Adrenal gland (tissue), 12 donors: ENCODE measurements around the gene SEPTIN8. TPM values are rescaled to one million over a fixed set of nuclear protein-coding genes. Genes with fewer than 3 reads are reported as not detected.
A peak's percentile ranks its signal among the peaks of the same experiment; 100 is the strongest.

ENCODE experiments used
- DNase-seq, 7 donors: peaks; one replicate each; pipeline ENCODE4 v3.0.0-alpha.2; 2019 to 2020
- H3K27ac ChIP-seq, 5 donors: fragments of 200-600 bp; sonication (generic) in 4 of 5; 1 replicate in 3 of 5; 2 replicates in 2 of 5; pipeline versions ENCODE4 v1.5.1 to v1.8.0; 2016 to 2020; ENCODE audit warnings: mild to moderate bottlenecking in 1 of 5
- H3K27me3 ChIP-seq: fragments of 200-600 bp; 2 replicates; pipeline ENCODE4 v1.8.0; 2021
- H3K36me3 ChIP-seq, 2 donors: fragments of 200-600 bp; replicated peaks in 1 of 2; 1 replicate in 1 of 2; 2 replicates in 1 of 2; pipeline versions ENCODE4 v1.5.1 to v1.8.0; 2018 to 2022
- H3K4me1 ChIP-seq, 2 donors: fragments of 200-600 bp; replicated peaks in 1 of 2; 1 replicate in 1 of 2; 2 replicates in 1 of 2; pipeline versions ENCODE4 v1.5.1 to v1.8.0; 2018 to 2021
- H3K4me3 ChIP-seq, 4 donors: fragments of 200-600 bp; sonication (generic) in 3 of 4; one replicate each; pipeline ENCODE4 v1.5.1; 2016 to 2018
- H3K9me3 ChIP-seq, 3 donors: fragments of 200-600 bp; sonication (generic) in 1 of 3; replicated peaks in 1 of 3; 1 replicate in 2 of 3; 2 replicates in 1 of 3; pipeline versions ENCODE4 v1.5.1 to v1.8.0; 2016 to 2021
- POLR2A ChIP-seq, 2 donors: fragments of 450-650 bp; IDR thresholded peaks; one replicate each; pipeline ENCODE4 v1.6.1; 2017; ENCODE audit warnings: antibody characterized with exemption in 2 of 2, mild to moderate bottlenecking in 2 of 2, moderate library complexity in 1 of 2
- WGBS, 4 donors: extraction: QIAGEN DNeasy Blood & Tissue Kit in 2 of 4; methylation state at CpG; one replicate each; pipeline versions ENCODE4 v1.1.5 to v1.1.7; 2013 to 2017; 5-methylcytosine and 5-hydroxymethylcytosine counted together
- intact Hi-C, 2 donors: fragments of 100-400 bp; cut with DNase I; formaldehyde crosslinking; loops; one replicate each; pipeline versions ENCODE4 v1.14.1 to v1.15.0; 2022 to 2023
- polyA plus RNA-seq, 3 donors: library from polyadenylated mRNA; stranded (reverse); fragments of 200-250 nt in 2 of 3; fragments of 350-450 nt in 1 of 3; fragmentation: Illumina TruSeq in 1 of 3; extraction: RNeasy Lipid Tissue Mini Kit (QIAGEN cat#74804) in 1 of 3; gene quantifications; one replicate each; pipeline ENCODE4 v1.2.3, GENCODE V29; 2013 to 2014
- total RNA-seq, 9 donors: library from RNA; depleted of rRNA in 4 of 9; stranded (reverse); fragments of >200 nt in 4 of 9; fragments of 120-200 nt in 1 of 9; fragmentation: NEBNext Ultra II Directional in 1 of 9; extraction: Animal tissue kit (Norgen Biotek cat#: 25700) in 1 of 9; gene quantifications; one replicate each; pipeline versions ENCODE4 v1.1.0 to v1.2.4, GENCODE V29; 2013 to 2023
- TF ChIP-seq, protein P1 (sequence below), 6 experiments: fragments of 450-650 bp in 4 of 6; fragments of 200-600 bp in 2 of 6; sonication (generic) in 1 of 6; IDR thresholded peaks; 1 replicate in 5 of 6; 2 replicates in 1 of 6; pipeline versions ENCODE4 v1.5.1 to v1.8.0; 2016 to 2021; ENCODE audit warnings: antibody characterized with exemption in 6 of 6, mild to moderate bottlenecking in 2 of 6, moderate library complexity in 1 of 6
- donor health status: healthy with polysubstance abuse.
- donor health status: Bipolar disorder and iron deficiency.
- donor health status: DM: yes; HTN: yes; CAD: no.
- donor health status: DM: no; HTN: no; CAD: no.
- donor health status: DM: no; HTN: no; CAD: no.
- donor health status: DM: yes; HTN: yes; CAD: no.

SEPTIN8 gene
- total and polyA plus RNA-seq, 12 donors, result 9.7 to 36.2 (median 24.3) TPM

GRCh38 chr5:132791026-132791425 lies 14.0 kb upstream of the SEPTIN8 start:
- DNase-seq, result no peak
- Histone ChIP-seq H3K27me3 (peaks cover 3% of the 10 kb centered on the region), H3K27ac (no peak overlapping the region), H3K9me3 (no peaks in the 10 kb centered on the region), H3K4me1 (no peaks in the 10 kb centered on the region), H3K36me3 (no peaks in the 10 kb centered on the region), H3K4me3 (no peak overlapping the region)
- intact Hi-C loops, result no loop called here
- WGBS, 4 donors, result 91 to 95% (median 92%) methylated on average over 3 of the region's 3 CpGs
- TF ChIP-seq, protein P1, sequence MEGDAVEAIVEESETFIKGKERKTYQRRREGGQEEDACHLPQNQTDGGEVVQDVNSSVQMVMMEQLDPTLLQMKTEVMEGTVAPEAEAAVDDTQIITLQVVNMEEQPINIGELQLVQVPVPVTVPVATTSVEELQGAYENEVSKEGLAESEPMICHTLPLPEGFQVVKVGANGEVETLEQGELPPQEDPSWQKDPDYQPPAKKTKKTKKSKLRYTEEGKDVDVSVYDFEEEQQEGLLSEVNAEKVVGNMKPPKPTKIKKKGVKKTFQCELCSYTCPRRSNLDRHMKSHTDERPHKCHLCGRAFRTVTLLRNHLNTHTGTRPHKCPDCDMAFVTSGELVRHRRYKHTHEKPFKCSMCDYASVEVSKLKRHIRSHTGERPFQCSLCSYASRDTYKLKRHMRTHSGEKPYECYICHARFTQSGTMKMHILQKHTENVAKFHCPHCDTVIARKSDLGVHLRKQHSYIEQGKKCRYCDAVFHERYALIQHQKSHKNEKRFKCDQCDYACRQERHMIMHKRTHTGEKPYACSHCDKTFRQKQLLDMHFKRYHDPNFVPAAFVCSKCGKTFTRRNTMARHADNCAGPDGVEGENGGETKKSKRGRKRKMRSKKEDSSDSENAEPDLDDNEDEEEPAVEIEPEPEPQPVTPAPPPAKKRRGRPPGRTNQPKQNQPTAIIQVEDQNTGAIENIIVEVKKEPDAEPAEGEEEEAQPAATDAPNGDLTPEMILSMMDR (IDR thresholded peaks at IDR 0.05), result no peak
- no peak for TF ChIP-seq POLR2A (IDR thresholded peaks at IDR 0.05)

DNA sequence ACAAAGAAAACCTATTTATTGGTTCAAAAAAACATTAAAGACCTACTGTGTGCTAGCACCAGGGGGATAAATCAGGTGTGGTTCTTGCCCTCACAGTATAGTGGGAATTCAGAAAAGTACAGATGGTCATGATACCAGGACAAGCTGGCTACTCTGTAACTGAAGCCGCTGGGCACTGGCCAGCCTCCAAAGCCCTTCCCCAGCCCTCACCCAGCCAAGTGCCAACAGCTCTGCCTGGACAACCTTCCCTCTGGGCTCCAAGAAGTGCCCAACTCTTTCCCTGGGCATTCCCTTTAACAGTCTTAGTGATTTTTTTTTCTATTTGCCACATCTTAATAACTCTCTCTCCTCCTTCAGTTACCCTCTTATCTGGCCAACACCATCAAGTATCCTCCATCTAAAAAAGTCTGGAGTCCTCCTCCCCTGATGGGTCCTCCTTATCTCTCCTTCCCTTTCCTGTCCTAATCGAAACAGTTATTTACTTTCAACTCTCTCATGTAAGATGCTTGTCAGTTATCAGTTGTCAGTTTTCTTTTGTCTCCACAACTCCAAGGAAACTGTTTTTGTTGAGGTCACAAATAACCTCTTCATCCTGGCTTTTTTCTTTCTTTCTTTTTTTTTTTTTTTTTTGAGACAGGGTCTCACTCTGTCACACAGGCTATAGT lies 13.3 kb upstream of the SEPTIN8 start:
- WGBS, 4 donors, result 61 to 73% (median 70%) methylated on average over 2 of the region's 2 CpGs

GRCh38 chr5:132788990-132789886 lies 12.2 kb upstream of the SEPTIN8 start:
- Histone ChIP-seq H3K4me1 (no peaks in the 10 kb centered on the region), H3K9me3 (no peaks in the 10 kb centered on the region), H3K27ac (no peak overlapping the region), H3K27me3 (peaks cover 3% of the 10 kb centered on the region), H3K4me3 (no peak overlapping the region), H3K36me3 (no peaks in the 10 kb centered on the region)
- 83 to 91% (median 86%) methylated on average over 6 to 8 of the region's 8 CpGs for WGBS, 4 donors
- DNase-seq, result no peak
- TF ChIP-seq, protein P1 (IDR thresholded peaks at IDR 0.05), result no peak
- no peak for TF ChIP-seq POLR2A (IDR thresholded peaks at IDR 0.05)
- intact Hi-C loops, result no loop called here

More for the DNA sequence above, 13.3 kb upstream of the SEPTIN8 start:
- H3K36me3 ChIP-seq, result no peaks in the 10 kb centered on the region
- peak in 1 of 7 donors; percentile 32 for DNase-seq
- peaks cover 3% of the 10 kb centered on the region for H3K27me3 ChIP-seq
- TF ChIP-seq POLR2A (IDR thresholded peaks at IDR 0.05), result no peak
- TF ChIP-seq, protein P1 (IDR thresholded peaks at IDR 0.05), result no peak
- H3K4me3 ChIP-seq, result no peak overlapping the region
- no peaks in the 10 kb centered on the region for H3K4me1 ChIP-seq
- no peaks in the 10 kb centered on the region for H3K9me3 ChIP-seq
- H3K27ac ChIP-seq, result no peak overlapping the region
- intact Hi-C loops, result no loop called here

GRCh38 chr5:132788508-132788907 lies 11.5 kb upstream of the SEPTIN8 start:
- H3K4me3 ChIP-seq, result no peak overlapping the region
- WGBS, 4 donors, result 98 to 100% (median 100%) methylated on average over 1 of the region's 1 CpG
- DNase-seq, result no peak
- no peak overlapping the region for H3K27ac ChIP-seq
- no peak for TF ChIP-seq POLR2A (IDR thresholded peaks at IDR 0.05)
- TF ChIP-seq, protein P1 (IDR thresholded peaks at IDR 0.05), result no peak
- H3K27me3 ChIP-seq, result no peaks in the 10 kb centered on the region
- H3K4me1 ChIP-seq, result no peaks in the 10 kb centered on the region
- intact Hi-C loops, result no loop called here
- no peaks in the 10 kb centered on the region for H3K36me3 ChIP-seq
- no peaks in the 10 kb centered on the region for H3K9me3 ChIP-seq
